Omental fat pad (tissue), 4 donors: ENCODE results near the gene ERC2. TPM values are rescaled to one million over a fixed set of nuclear protein-coding genes. Genes with fewer than 3 reads are reported as not detected.
A peak's percentile ranks its signal among the peaks of the same experiment; 100 is the strongest.

Experiments used
- ATAC-seq: fragments of 150-250 bp; one replicate; pipeline ENCODE4 v1.9.1; 2016; ENCODE audit warnings: mild to moderate bottlenecking, moderate library complexity; ENCODE audit not compliant: low FRiP score
- DNase-seq: peaks from one replicate; pipeline ENCODE4 v3.0.0-alpha.2; 2019; ENCODE audit warnings: low spot score
- total RNA-seq, 4 donors: library from RNA; depleted of rRNA; stranded (reverse); fragments of >200 nt; gene quantifications; one replicate each; pipeline ENCODE4 v1.1.0, GENCODE V29; 2016
- TF ChIP-seq, protein P1 (sequence below), 3 donors: fragments of 450-650 bp; IDR thresholded peaks; one replicate each; pipeline ENCODE4 v1.5.1; 2016 to 2017; ENCODE audit warnings: antibody characterized with exemption in 3 of 3, mild to moderate bottlenecking in 3 of 3, moderate library complexity in 2 of 3

The ERC2 gene
- total RNA-seq, 4 donors from 2014 or later = 0.75 to 4.2 (median 2.3) TPM; not detected in 1

DNA sequence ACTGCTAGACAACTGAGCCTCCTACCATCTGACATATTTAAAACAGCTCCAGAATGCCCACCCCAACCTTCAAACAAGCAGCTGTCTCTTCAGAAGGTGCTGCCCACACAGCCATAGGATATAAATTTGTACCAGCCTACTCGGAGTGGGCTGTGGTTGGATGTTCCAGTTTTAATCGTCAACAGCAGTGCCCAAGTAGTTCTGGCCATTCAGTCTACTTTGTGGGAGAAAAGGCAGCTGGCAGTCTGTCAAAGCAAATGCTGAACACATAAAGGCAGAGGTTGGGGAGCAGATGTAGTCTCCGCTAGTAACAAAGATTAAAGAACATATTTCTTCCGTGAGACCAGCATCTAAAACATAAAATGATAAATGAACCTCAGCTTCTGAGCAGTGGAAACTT is 15.9 kb upstream of the ERC2 start:
- no peak for DNase-seq
- TF ChIP-seq, protein P1, sequence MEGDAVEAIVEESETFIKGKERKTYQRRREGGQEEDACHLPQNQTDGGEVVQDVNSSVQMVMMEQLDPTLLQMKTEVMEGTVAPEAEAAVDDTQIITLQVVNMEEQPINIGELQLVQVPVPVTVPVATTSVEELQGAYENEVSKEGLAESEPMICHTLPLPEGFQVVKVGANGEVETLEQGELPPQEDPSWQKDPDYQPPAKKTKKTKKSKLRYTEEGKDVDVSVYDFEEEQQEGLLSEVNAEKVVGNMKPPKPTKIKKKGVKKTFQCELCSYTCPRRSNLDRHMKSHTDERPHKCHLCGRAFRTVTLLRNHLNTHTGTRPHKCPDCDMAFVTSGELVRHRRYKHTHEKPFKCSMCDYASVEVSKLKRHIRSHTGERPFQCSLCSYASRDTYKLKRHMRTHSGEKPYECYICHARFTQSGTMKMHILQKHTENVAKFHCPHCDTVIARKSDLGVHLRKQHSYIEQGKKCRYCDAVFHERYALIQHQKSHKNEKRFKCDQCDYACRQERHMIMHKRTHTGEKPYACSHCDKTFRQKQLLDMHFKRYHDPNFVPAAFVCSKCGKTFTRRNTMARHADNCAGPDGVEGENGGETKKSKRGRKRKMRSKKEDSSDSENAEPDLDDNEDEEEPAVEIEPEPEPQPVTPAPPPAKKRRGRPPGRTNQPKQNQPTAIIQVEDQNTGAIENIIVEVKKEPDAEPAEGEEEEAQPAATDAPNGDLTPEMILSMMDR (IDR thresholded peaks at IDR 0.05) = no peak
- ATAC-seq = no peak

DNA sequence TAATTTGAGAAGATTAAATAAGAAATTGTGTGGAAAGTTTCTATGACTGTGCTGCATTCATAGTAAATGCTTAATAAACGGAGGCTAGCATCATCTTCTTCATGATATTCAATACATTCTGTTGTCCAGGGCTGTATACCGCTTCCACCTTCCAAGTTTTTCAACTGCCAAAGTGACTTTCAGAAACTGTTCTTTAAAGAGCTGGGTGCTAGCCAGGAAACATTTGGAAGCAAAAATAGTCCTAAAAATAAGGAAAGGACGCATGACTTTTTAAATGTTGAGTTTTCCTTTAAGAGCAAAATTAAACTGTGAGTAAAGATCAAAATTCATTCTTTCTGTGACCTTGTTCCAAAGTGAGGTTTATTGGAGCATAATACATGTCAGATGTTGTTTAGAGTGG is 9.4 kb upstream of the ERC2 start:
- TF ChIP-seq, protein P1 (IDR thresholded peaks at IDR 0.05) = no peak
- no peak for ATAC-seq

DNA sequence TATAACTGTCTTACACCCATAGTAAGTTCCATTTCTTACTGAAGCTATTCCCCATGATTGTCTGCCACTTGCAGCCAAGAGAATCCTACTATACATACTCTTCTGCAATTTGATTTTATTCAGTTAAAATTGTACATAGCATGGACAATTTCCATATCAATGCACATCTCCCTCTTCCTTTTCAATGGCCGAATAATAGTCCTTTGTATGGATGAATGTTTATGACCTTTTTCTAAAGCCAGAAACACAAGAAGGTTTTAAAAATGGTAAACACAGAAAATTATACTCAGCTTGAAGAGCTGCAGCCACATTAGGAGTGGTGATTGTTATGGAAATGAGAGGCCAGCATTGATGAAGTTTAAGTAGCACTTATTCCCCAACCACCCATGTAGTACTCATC is 8.5 kb upstream of the ERC2 start:
- DNase-seq (no peak), ATAC-seq (no peak)
- TF ChIP-seq, protein P1 (IDR thresholded peaks at IDR 0.05) = no peak

More for the DNA sequence above, 9.4 kb upstream of the ERC2 start:
- DNase-seq = no peak

DNA sequence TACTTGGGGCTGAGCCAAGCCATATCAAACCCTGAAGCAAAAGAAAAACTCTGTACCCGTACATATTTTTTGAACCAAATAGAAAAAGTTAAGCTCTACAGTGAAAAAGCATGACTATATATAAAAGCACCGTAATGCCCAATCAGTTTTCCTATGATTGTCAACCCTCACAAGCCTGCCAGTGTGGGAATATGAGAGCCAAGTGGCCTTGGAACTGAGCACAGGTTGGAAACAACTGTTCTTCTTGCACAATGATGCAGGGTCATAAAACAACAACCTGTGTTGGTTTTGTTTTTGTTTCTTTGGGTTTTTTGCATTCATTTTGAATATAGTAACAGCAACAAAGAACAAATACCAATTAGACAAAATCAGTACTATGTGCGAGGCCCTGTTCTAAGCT is 3.5 kb upstream of the ERC2 start:
- TF ChIP-seq, protein P1 (IDR thresholded peaks at IDR 0.05) = no peak
- ATAC-seq (no peak), DNase-seq (no peak)

DNA sequence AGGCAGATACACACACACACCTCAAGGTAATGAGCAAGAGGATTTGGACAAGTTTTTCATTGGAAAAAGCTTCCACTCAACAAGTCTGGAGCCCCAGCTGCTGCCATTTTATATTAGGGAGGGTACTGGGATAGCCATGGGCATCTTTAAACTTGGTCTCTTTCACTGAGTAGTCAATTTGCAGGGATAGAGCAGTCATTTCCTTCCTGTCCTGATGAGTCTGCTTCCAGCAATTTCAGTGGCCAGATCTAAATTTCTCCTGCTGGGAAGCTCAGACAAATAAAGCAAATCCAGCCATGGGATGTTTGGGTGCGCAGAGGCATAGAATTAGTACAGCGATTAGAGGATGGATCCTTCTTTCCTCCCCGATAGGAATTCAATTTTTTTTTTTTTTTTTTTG is 874 bp upstream of the ERC2 start:
- DNase-seq = no peak
- ATAC-seq = no peak

DNA sequence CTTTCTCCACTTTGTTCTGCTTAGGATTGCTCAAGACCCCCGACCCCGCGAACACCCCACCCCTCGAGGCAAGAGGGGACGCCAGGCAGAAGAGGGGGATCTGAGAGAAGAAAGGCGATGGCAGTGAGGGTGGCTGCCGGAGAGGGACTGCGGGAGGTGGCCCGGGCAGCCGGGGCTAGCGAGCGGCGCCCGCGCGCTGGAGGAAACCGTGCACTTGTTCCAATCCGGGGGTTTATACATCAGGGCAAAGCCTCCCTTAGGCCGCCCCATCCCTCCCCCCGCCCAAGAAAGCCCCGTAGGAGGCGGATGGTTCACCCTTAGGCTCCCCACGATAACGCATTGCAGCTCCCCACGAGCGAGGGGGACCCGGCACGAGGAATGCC is 475 bp downstream of the ERC2 start:
- DNase-seq = no peak
- peak; percentile 41 for ATAC-seq
- TF ChIP-seq, protein P1 (IDR thresholded peaks at IDR 0.05) = no peak

More for the DNA sequence above, 874 bp upstream of the ERC2 start:
- TF ChIP-seq, protein P1 (IDR thresholded peaks at IDR 0.05) = no peak

DNA sequence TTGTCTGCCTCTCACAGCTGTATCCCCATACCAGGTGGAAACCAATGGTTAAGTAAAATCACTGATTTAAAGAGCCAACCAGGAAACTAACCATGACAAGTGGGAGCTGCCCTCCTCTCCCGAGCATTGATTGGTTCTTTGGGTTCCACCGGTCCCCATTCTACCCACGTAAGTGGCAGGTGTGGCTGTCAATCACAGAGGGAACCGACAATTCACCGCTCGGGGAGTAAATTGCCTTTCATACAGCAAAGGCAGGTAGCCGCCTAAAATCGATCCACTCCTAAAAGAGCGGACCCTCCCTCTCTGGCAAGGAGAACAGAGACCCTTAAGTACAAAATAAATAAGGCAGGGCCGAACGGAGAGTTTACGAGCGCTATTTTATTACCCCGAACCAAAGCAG is 1.2 kb downstream of the ERC2 start:
- ATAC-seq (peak; percentile 75), DNase-seq (peak; percentile 36)
- TF ChIP-seq, protein P1 (IDR thresholded peaks at IDR 0.05) = no peak
